Daoy (cell line): ENCODE measurements around the gene JMJD4. TPM values are rescaled to one million over a fixed set of nuclear protein-coding genes. Genes with fewer than 3 reads are reported as not detected.

Experiments used
- total RNA-seq: library from RNA; depleted of rRNA; stranded (reverse); fragments of >200 nt; shearing (Covaris generic); gene quantifications from 2 replicates; pipeline ENCODE4 v1.2.3, GENCODE V29; 2014; rRNA removed

The JMJD4 gene
- total RNA-seq, 1 experiment from 2014 or later, result 22.3 TPM

Other genes with a start within 250 kb of the JMJD4 start
- gene ZNF678, start 171.7 kb downstream of the JMJD4 start, total RNA-seq, result 4.6 and 4.7 TPM in 2 replicates
- gene SNAP47, start 133 bp upstream of the JMJD4 start, total RNA-seq, result 46.0 and 50.8 TPM in 2 replicates
- not detected in 2 replicates for gene PRSS38, start 80.4 kb upstream of the JMJD4 start, total RNA-seq
- 0.57 and 1.8 TPM in 2 replicates for gene WNT9A, start 212.6 kb upstream of the JMJD4 start, total RNA-seq